Measurements from ENCODE around the gene OLFML2A. TPM values are rescaled to one million over a fixed set of nuclear protein-coding genes. Genes with fewer than 3 reads are reported as not detected.

OLFML2A gene
- total and polyA plus RNA-seq, 2 of the 13 experiments (the other 11 are each of a cell fraction or from before 2014, with no cell fraction given) = 0.01 to 0.02 TPM

DNA sequence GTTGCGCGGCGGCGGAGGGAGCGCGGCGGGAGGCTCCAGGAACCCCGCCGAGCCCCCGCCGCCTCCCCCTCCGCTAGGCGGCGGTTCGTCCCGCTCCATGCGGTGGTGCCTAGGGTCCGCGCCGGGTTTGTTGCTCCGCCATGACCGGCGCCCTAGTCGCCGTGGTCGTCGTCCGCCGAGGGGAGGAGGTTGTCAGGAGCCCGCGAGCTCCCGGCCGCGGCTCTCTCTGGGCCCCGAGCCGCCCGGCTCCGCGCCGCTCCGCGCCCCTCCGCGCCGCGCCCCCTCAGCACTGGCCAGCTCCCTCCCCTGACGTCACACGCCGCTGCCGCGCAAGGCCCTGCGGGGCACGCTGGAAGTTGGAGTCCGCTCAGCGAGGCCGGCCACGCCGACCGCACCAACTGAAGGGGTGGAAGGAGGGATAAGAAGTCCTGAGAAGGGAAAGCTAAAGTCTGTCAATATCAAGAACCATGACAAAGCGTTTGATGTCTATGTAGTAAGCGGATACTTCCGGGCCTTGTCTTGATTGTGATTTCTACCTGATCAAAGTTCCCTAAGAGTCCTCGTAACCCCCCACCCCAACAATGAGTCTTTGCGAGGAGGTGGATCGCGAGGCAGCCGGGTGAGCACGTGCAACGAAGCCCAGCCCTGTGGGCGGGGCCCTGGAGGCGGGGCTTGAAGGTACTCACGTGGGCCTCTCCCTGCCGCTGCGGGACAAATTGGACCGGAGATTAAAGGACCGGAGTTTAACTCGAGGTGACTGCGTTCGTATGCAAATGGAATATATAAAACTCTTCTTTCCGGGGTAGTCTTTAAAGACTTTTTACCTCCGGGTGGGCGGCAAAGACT, 5.7 kb upstream of the OLFML2A start, which contains the start of gene NR6A1 (continued):
- TF ChIP-seq, protein P1, sequence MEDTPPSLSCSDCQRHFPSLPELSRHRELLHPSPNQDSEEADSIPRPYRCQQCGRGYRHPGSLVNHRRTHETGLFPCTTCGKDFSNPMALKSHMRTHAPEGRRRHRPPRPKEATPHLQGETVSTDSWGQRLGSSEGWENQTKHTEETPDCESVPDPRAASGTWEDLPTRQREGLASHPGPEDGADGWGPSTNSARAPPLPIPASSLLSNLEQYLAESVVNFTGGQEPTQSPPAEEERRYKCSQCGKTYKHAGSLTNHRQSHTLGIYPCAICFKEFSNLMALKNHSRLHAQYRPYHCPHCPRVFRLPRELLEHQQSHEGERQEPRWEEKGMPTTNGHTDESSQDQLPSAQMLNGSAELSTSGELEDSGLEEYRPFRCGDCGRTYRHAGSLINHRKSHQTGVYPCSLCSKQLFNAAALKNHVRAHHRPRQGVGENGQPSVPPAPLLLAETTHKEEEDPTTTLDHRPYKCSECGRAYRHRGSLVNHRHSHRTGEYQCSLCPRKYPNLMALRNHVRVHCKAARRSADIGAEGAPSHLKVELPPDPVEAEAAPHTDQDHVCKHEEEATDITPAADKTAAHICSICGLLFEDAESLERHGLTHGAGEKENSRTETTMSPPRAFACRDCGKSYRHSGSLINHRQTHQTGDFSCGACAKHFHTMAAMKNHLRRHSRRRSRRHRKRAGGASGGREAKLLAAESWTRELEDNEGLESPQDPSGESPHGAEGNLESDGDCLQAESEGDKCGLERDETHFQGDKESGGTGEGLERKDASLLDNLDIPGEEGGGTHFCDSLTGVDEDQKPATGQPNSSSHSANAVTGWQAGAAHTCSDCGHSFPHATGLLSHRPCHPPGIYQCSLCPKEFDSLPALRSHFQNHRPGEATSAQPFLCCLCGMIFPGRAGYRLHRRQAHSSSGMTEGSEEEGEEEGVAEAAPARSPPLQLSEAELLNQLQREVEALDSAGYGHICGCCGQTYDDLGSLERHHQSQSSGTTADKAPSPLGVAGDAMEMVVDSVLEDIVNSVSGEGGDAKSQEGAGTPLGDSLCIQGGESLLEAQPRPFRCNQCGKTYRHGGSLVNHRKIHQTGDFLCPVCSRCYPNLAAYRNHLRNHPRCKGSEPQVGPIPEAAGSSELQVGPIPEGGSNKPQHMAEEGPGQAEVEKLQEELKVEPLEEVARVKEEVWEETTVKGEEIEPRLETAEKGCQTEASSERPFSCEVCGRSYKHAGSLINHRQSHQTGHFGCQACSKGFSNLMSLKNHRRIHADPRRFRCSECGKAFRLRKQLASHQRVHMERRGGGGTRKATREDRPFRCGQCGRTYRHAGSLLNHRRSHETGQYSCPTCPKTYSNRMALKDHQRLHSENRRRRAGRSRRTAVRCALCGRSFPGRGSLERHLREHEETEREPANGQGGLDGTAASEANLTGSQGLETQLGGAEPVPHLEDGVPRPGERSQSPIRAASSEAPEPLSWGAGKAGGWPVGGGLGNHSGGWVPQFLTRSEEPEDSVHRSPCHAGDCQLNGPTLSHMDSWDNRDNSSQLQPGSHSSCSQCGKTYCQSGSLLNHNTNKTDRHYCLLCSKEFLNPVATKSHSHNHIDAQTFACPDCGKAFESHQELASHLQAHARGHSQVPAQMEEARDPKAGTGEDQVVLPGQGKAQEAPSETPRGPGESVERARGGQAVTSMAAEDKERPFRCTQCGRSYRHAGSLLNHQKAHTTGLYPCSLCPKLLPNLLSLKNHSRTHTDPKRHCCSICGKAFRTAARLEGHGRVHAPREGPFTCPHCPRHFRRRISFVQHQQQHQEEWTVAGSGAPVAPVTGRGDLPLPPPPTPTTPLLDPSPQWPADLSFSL (CRISPR knock-in tag; IDR thresholded peaks at IDR 0.05) = no peak
- TF ChIP-seq CHD2 (IDR thresholded peaks at IDR 0.05; ENCODE audit: low read depth, low read length) (0 out of 2 replicates have a peak, but pooled peaks have one; percentile 61), ZKSCAN1 (IDR thresholded peaks at IDR 0.05; ENCODE audit: low read length) (0 out of 2 replicates have a peak, but pooled peaks have one; percentile 20), ZNF337 (CRISPR knock-in tag; IDR thresholded peaks at IDR 0.05; ENCODE audit: borderline replicate concordance, low read depth) (no peak; the same call in 1 of the 2 replicates), PRPF4 (IDR thresholded peaks at IDR 0.05; ENCODE audit: low read depth, low read length, poor library complexity, severe bottlenecking) (no peak), SMARCC2 (IDR thresholded peaks at IDR 0.05) (no peak), SALL2 (CRISPR knock-in tag; IDR thresholded peaks at IDR 0.05) (peak; percentile 40; the same call in 1 of the 2 replicates), ZBTB3 (CRISPR knock-in tag; IDR thresholded peaks at IDR 0.05; ENCODE audit: borderline replicate concordance, low read depth) (no peak), HES4 (CRISPR knock-in tag; IDR thresholded peaks at IDR 0.05; ENCODE audit: borderline replicate concordance) (no peak), TOE1 (CRISPR knock-in tag; IDR thresholded peaks at IDR 0.05) (no peak; the same call in 1 of the 2 replicates), ZNF101 (CRISPR knock-in tag; IDR thresholded peaks at IDR 0.05; ENCODE audit: borderline replicate concordance, low read depth) (no peak), MAZ (IDR thresholded peaks at IDR 0.05; ENCODE audit: borderline replicate concordance, low read depth, low read length) (peak; percentile 72), MAZ (CRISPR knock-in tag; IDR thresholded peaks at IDR 0.05; ENCODE audit: low read depth) (peak; percentile 92), KDM5B (CRISPR knock-in tag; IDR thresholded peaks at IDR 0.05; ENCODE audit: borderline replicate concordance) (peak; percentile 11; the same call in 1 of the 2 replicates)
- TF ChIP-seq, protein P2, sequence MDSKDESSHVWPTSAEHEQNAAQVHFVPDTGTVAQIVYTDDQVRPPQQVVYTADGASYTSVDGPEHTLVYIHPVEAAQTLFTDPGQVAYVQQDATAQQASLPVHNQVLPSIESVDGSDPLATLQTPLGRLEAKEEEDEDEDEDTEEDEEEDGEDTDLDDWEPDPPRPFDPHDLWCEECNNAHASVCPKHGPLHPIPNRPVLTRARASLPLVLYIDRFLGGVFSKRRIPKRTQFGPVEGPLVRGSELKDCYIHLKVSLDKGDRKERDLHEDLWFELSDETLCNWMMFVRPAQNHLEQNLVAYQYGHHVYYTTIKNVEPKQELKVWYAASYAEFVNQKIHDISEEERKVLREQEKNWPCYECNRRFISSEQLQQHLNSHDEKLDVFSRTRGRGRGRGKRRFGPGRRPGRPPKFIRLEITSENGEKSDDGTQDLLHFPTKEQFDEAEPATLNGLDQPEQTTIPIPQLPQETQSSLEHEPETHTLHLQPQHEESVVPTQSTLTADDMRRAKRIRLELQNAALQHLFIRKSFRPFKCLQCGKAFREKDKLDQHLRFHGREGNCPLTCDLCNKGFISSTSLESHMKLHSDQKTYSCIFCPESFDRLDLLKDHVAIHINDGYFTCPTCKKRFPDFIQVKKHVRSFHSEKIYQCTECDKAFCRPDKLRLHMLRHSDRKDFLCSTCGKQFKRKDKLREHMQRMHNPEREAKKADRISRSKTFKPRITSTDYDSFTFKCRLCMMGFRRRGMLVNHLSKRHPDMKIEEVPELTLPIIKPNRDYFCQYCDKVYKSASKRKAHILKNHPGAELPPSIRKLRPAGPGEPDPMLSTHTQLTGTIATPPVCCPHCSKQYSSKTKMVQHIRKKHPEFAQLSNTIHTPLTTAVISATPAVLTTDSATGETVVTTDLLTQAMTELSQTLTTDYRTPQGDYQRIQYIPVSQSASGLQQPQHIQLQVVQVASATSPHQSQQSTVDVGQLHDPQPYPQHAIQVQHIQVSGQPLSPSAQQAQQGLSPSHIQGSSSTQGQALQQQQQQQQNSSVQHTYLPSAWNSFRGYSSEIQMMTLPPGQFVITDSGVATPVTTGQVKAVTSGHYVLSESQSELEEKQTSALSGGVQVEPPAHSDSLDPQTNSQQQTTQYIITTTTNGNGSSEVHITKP (CRISPR knock-in tag; IDR thresholded peaks at IDR 0.05; ENCODE audit: low read depth) = peak; percentile 99
- TF ChIP-seq, protein P3, sequence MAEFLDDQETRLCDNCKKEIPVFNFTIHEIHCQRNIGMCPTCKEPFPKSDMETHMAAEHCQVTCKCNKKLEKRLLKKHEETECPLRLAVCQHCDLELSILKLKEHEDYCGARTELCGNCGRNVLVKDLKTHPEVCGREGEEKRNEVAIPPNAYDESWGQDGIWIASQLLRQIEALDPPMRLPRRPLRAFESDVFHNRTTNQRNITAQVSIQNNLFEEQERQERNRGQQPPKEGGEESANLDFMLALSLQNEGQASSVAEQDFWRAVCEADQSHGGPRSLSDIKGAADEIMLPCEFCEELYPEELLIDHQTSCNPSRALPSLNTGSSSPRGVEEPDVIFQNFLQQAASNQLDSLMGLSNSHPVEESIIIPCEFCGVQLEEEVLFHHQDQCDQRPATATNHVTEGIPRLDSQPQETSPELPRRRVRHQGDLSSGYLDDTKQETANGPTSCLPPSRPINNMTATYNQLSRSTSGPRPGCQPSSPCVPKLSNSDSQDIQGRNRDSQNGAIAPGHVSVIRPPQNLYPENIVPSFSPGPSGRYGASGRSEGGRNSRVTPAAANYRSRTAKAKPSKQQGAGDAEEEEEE (CRISPR knock-in tag; IDR thresholded peaks at IDR 0.05; ENCODE audit: borderline replicate concordance) = no peak

All from HepG2 (cell line).